Cardiac muscle cell (in vitro differentiated cells and primary cell): ENCODE results near the gene MUC21. TPM values are rescaled to one million over a fixed set of nuclear protein-coding genes. Genes with fewer than 3 reads are reported as not detected.

Source experiments
- DNase-seq, 2 donors: peaks; one replicate each; pipeline versions ENCODE4 v3.0.0 to v3.0.0-alpha.2; 2010 to 2017; ENCODE audit warnings: low read depth in 1 of 2, low spot score in 1 of 2
- H3K27ac ChIP-seq: fragments of 200-600 bp; sonication (generic); 2 replicates; pipeline ENCODE4 v1.5.1; 2016
- H3K27me3 ChIP-seq: fragments of 200-600 bp; sonication (generic); 2 replicates; pipeline ENCODE4 v1.6.0; 2016; ENCODE audit warnings: control low read depth
- H3K36me3 ChIP-seq: fragments of 200-600 bp; sonication (generic); 2 replicates; pipeline ENCODE4 v1.5.1; 2016; ENCODE audit warnings: control low read depth
- H3K4me1 ChIP-seq: fragments of 200-600 bp; sonication (generic); 2 replicates; pipeline ENCODE4 v1.8.1; 2017; ENCODE audit warnings: low read depth, mild to moderate bottlenecking, mixed run types
- H3K4me3 ChIP-seq: fragments of 200-600 bp; sonication (generic); 2 replicates; pipeline ENCODE4 v1.5.1; 2016; ENCODE audit warnings: mild to moderate bottlenecking
- H3K9me3 ChIP-seq: fragments of 200-600 bp; sonication (generic); 2 replicates; pipeline ENCODE4 v1.5.1; 2017; ENCODE audit warnings: low read depth, mild to moderate bottlenecking, control low read depth
- polyA plus RNA-seq: library from polyadenylated mRNA; unstranded; fragments of >200 nt; fragmentation: Nextera tagmentation; extraction: Ambion mirVana; gene quantifications from 2 replicates; pipeline ENCODE4 v1.2.1, GENCODE V29; 2016
- total RNA-seq: library from RNA; depleted of rRNA; stranded (reverse); fragments of >200 nt; gene quantifications from 2 replicates; pipeline ENCODE4 v1.2.3, GENCODE V29; 2016
- TF ChIP-seq, protein P1 (sequence below): IDR thresholded peaks from 2 replicates; pipeline ENCODE4 v1.5.1; 2012; ENCODE audit warnings: low read depth, mild to moderate bottlenecking, low read length

Gene MUC21
- total and polyA plus RNA-seq, 2 experiments from 2014 or later: not detected

DNA sequence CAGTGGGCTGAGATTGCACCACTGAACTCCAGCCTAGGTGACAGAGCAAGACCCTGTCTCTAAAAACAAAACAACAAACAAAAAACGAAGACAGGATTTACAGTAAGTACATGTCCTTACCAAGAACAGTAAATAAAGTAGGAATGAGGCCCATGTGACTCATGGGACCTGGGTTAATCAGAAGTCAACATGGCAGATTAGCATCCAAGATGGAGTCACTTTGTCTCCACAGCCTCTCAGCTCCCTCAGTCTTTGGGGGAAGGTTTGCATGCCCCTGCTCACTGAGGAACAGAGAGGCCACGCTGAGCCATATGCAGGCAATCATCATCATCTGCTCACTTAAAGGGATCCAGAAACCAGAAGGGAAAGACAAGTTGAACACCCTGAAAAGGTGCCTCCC lies 19.0 kb downstream of the MUC21 start:
- H3K27ac ChIP-seq: no peak overlapping the region
- peaks cover 10% of the 10 kb centered on the region for H3K4me1 ChIP-seq
- no peaks in the 10 kb centered on the region for H3K9me3 ChIP-seq
- H3K36me3 ChIP-seq: no peaks in the 10 kb centered on the region
- no peak overlapping the region for H3K4me3 ChIP-seq
- no peak for DNase-seq
- no peaks in the 10 kb centered on the region for H3K27me3 ChIP-seq
- TF ChIP-seq, protein P1, sequence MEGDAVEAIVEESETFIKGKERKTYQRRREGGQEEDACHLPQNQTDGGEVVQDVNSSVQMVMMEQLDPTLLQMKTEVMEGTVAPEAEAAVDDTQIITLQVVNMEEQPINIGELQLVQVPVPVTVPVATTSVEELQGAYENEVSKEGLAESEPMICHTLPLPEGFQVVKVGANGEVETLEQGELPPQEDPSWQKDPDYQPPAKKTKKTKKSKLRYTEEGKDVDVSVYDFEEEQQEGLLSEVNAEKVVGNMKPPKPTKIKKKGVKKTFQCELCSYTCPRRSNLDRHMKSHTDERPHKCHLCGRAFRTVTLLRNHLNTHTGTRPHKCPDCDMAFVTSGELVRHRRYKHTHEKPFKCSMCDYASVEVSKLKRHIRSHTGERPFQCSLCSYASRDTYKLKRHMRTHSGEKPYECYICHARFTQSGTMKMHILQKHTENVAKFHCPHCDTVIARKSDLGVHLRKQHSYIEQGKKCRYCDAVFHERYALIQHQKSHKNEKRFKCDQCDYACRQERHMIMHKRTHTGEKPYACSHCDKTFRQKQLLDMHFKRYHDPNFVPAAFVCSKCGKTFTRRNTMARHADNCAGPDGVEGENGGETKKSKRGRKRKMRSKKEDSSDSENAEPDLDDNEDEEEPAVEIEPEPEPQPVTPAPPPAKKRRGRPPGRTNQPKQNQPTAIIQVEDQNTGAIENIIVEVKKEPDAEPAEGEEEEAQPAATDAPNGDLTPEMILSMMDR: no peak

DNA sequence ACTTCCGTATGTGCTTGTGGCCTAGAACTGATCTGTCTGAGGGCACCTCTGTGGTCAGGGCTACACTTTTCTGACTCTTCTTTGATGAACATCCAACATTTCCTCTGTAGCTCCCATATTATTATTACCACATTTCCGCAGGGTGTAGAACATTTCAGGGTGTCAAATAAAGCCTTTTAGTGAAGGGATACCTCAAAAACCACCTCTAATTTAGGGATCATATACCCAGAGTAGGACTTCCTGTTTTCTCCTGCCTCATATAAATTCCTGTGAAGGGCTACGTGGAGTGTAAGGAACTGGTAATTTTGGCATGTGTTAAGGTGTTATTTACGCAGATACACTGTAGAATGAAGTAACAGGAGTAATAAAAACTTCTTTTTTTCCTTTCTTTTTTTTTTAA lies 21.3 kb downstream of the MUC21 start:
- Histone ChIP-seq H3K4me1 (peaks cover 10% of the 10 kb centered on the region), H3K27me3 (no peaks in the 10 kb centered on the region), H3K36me3 (no peaks in the 10 kb centered on the region), H3K9me3 (no peaks in the 10 kb centered on the region), H3K4me3 (no peak overlapping the region), H3K27ac (no peak overlapping the region)
- DNase-seq: no peak
- TF ChIP-seq, protein P1: no peak

GRCh38 chr6:31005249-31006020 lies 21.9 kb downstream of the MUC21 start:
- Histone ChIP-seq H3K27ac (peak overlapping the region; percentile 31), H3K27me3 (no peaks in the 10 kb centered on the region), H3K36me3 (no peaks in the 10 kb centered on the region), H3K9me3 (no peaks in the 10 kb centered on the region), H3K4me1 (peaks cover 10% of the 10 kb centered on the region), H3K4me3 (no peak overlapping the region)
- TF ChIP-seq, protein P1: no peak
- DNase-seq: no peak

GRCh38 chr6:31007694-31008093 lies 24.2 kb downstream of the MUC21 start:
- Histone ChIP-seq H3K27me3 (no peaks in the 10 kb centered on the region), H3K27ac (no peak overlapping the region), H3K4me1 (peaks cover 10% of the 10 kb centered on the region), H3K9me3 (no peaks in the 10 kb centered on the region), H3K36me3 (no peaks in the 10 kb centered on the region), H3K4me3 (no peak overlapping the region)
- TF ChIP-seq, protein P1: no peak
- peak in 1 of 2 donors; percentile 60 for DNase-seq

- Histone ChIP-seq H3K27ac (no peak overlapping the region), H3K36me3 (no peaks in the 10 kb centered on the region), H3K4me3 (no peak overlapping the region), H3K9me3 (no peaks in the 10 kb centered on the region), H3K4me1 (peaks cover 10% of the 10 kb centered on the region), H3K27me3 (no peaks in the 10 kb centered on the region)
- no peak for DNase-seq
- TF ChIP-seq, protein P1: no peak
These were observed 24.6 kb downstream of the MUC21 start for GRCh38 chr6:31008165-31008564.
